Measurements from ENCODE around the gene STARD10.

The STARD10 gene

GRCh38 chr11:72841397-72841796, 47.5 kb upstream of the STARD10 start:
- Histone ChIP-seq H4K20me1 (ENCODE audit: insufficient read depth, low read length) (peaks cover 17% of the 10 kb centered on the region; the same call in 1 of the 2 replicates), H3K4me2 (ENCODE audit: low read length) (no peak overlapping the region), H3K9ac (ENCODE audit: low read length) (no peak overlapping the region), H3K4me1 (ENCODE audit: low read length) (no peaks in the 10 kb centered on the region), H3K79me2 (ENCODE audit: low read length) (peaks cover 14% of the 10 kb centered on the region; the same call in 1 of the 2 replicates), H2AFZ (ENCODE audit: low read depth, low read length) (no peak overlapping the region), H3K27me3 (ENCODE audit: low read depth, low read length) (no peaks in the 10 kb centered on the region), H3K36me3 (replicated peaks; ENCODE audit: low read depth, low read length) (peaks cover 88% of the 10 kb centered on the region), H3K4me3 (ENCODE audit: low read length) (no peak overlapping the region), H3K27ac (ENCODE audit: low read length) (no peak overlapping the region), H3K9me3 (ENCODE audit: insufficient read depth, low read length) (no peaks in the 10 kb centered on the region)
- no peak for TF ChIP-seq EZH2phosphoT487 (IDR thresholded peaks at IDR 0.05; ENCODE audit: low read depth)
- no peak for TF ChIP-seq CTCF (IDR thresholded peaks at IDR 0.05; ENCODE audit: low read depth, low read length)

GRCh38 chr11:72840780-72841179, 46.9 kb upstream of the STARD10 start:
- Histone ChIP-seq H3K9ac (ENCODE audit: low read length) (no peak overlapping the region), H3K4me1 (ENCODE audit: low read length) (no peaks in the 10 kb centered on the region), H3K27me3 (ENCODE audit: low read depth, low read length) (no peaks in the 10 kb centered on the region), H3K4me3 (ENCODE audit: low read length) (no peak overlapping the region), H3K9me3 (ENCODE audit: insufficient read depth, low read length) (no peaks in the 10 kb centered on the region), H3K27ac (ENCODE audit: low read length) (no peak overlapping the region), H3K36me3 (replicated peaks; ENCODE audit: low read depth, low read length) (peaks cover 91% of the 10 kb centered on the region), H3K4me2 (ENCODE audit: low read length) (no peak overlapping the region), H2AFZ (ENCODE audit: low read depth, low read length) (no peak overlapping the region), H3K79me2 (ENCODE audit: low read length) (peaks cover 14% of the 10 kb centered on the region; the same call in 1 of the 2 replicates), H4K20me1 (ENCODE audit: insufficient read depth, low read length) (peaks cover 17% of the 10 kb centered on the region; the same call in 1 of the 2 replicates)
- TF ChIP-seq CTCF (IDR thresholded peaks at IDR 0.05; ENCODE audit: low read depth, low read length) (no peak), EZH2phosphoT487 (IDR thresholded peaks at IDR 0.05; ENCODE audit: low read depth) (no peak)

- Histone ChIP-seq H3K9ac (ENCODE audit: low read length) (no peak overlapping the region), H3K79me2 (ENCODE audit: low read length) (peaks cover 9% of the 10 kb centered on the region; the same call in 1 of the 2 replicates), H3K9me3 (ENCODE audit: insufficient read depth, low read length) (no peaks in the 10 kb centered on the region), H3K27ac (ENCODE audit: low read length) (no peak overlapping the region), H3K36me3 (replicated peaks; ENCODE audit: low read depth, low read length) (peaks cover 87% of the 10 kb centered on the region), H3K27me3 (ENCODE audit: low read depth, low read length) (no peaks in the 10 kb centered on the region), H4K20me1 (ENCODE audit: insufficient read depth, low read length) (peaks cover 14% of the 10 kb centered on the region; the same call in 1 of the 2 replicates), H2AFZ (ENCODE audit: low read depth, low read length) (no peak overlapping the region), H3K4me3 (ENCODE audit: low read length) (no peak overlapping the region), H3K4me1 (ENCODE audit: low read length) (no peaks in the 10 kb centered on the region), H3K4me2 (ENCODE audit: low read length) (no peak overlapping the region)
- TF ChIP-seq EZH2phosphoT487 (IDR thresholded peaks at IDR 0.05; ENCODE audit: low read depth) (no peak), CTCF (IDR thresholded peaks at IDR 0.05; ENCODE audit: low read depth, low read length) (no peak)
Observed at GRCh38 chr11:72838691-72839305, 45.0 kb upstream of the STARD10 start.

GRCh38 chr11:72836111-72836510, 42.3 kb upstream of the STARD10 start:
- Histone ChIP-seq H3K4me3 (ENCODE audit: low read length) (no peak overlapping the region), H2AFZ (ENCODE audit: low read depth, low read length) (no peak overlapping the region), H3K36me3 (replicated peaks; ENCODE audit: low read depth, low read length) (peaks cover 83% of the 10 kb centered on the region), H3K9ac (ENCODE audit: low read length) (no peak overlapping the region), H3K4me2 (ENCODE audit: low read length) (no peak overlapping the region), H3K27ac (ENCODE audit: low read length) (no peak overlapping the region), H3K27me3 (ENCODE audit: low read depth, low read length) (no peaks in the 10 kb centered on the region), H3K9me3 (ENCODE audit: insufficient read depth, low read length) (no peaks in the 10 kb centered on the region), H4K20me1 (ENCODE audit: insufficient read depth, low read length) (peaks cover 16% of the 10 kb centered on the region), H3K79me2 (ENCODE audit: low read length) (peaks cover 6% of the 10 kb centered on the region; the same call in 1 of the 2 replicates), H3K4me1 (ENCODE audit: low read length) (no peaks in the 10 kb centered on the region)
- TF ChIP-seq CTCF (IDR thresholded peaks at IDR 0.05; ENCODE audit: low read depth, low read length): no peak
- no peak for TF ChIP-seq EZH2phosphoT487 (IDR thresholded peaks at IDR 0.05; ENCODE audit: low read depth)
